GM12801 (cell line): Measurements from ENCODE around the gene HAUS7.

Source experiments
- CTCF ChIP-seq: IDR thresholded peaks from one replicate; pipeline ENCODE4 v1.5.1; 2011; ENCODE audit warnings: control low read depth; ENCODE audit not compliant: insufficient read length; ENCODE audit errors: extremely low read depth

The HAUS7 gene

GRCh38 chrX:153420851-153421599 lies 49.4 kb downstream of the HAUS7 start:
- no peak for TF ChIP-seq CTCF

GRCh38 chrX:153417637-153418036 lies 52.7 kb downstream of the HAUS7 start:
- no peak for TF ChIP-seq CTCF

GRCh38 chrX:153416781-153417450 lies 53.5 kb downstream of the HAUS7 start:
- TF ChIP-seq CTCF, result no peak

- TF ChIP-seq CTCF, result no peak
Observed at GRCh38 chrX:153414856-153415510, 55.4 kb downstream of the HAUS7 start.

GRCh38 chrX:153413731-153414130 lies 56.6 kb downstream of the HAUS7 start:
- no peak for TF ChIP-seq CTCF

GRCh38 chrX:153412746-153413720 lies 57.3 kb downstream of the HAUS7 start:
- TF ChIP-seq CTCF, result no peak
